ENCODE data around the gene IL22RA2. TPM values are rescaled to one million over a fixed set of nuclear protein-coding genes. Genes with fewer than 3 reads are reported as not detected.
A peak's percentile ranks its signal among the peaks of the same experiment; 100 is the strongest.

The IL22RA2 gene
- total and polyA plus RNA-seq, 9 of the 15 experiments (the other 6 are each of a cell fraction or from before 2014, with no cell fraction given): 0.03 TPM; not detected in 8

- FAIRE-seq: peak; percentile 55
- TF ChIP-seq GTF2A2 (tag; IDR thresholded peaks at IDR 0.05) (no peak), HMBOX1 (IDR thresholded peaks at IDR 0.05) (peak; percentile 83), ESRRA (IDR thresholded peaks at IDR 0.05; ENCODE audit: borderline replicate concordance, low read depth) (0 out of 2 replicates have a peak, but pooled peaks have one; percentile 25), NR2C2 (CRISPR knock-in tag; IDR thresholded peaks at IDR 0.05) (no peak), NR2C2 (tag; IDR thresholded peaks at IDR 0.05) (no peak), SPI1 (IDR thresholded peaks at IDR 0.05; ENCODE audit: borderline replicate concordance, low read depth, low read length) (peak; percentile 78), ZNF507 (tag; conservative IDR thresholded peaks at IDR 0.05) (no peak), CXXC5 (CRISPR knock-in tag; IDR thresholded peaks at IDR 0.05) (no peak), CHD1 (IDR thresholded peaks at IDR 0.05; ENCODE audit: low read length) (peak; percentile 25), MYNN (IDR thresholded peaks at IDR 0.05) (peak; percentile 39; the same call in 1 of the 2 replicates), MYNN (CRISPR knock-in tag; IDR thresholded peaks at IDR 0.05) (no peak), HNRNPLL (IDR thresholded peaks at IDR 0.05; ENCODE audit: low read depth, low read length, poor library complexity, severe bottlenecking) (peak; percentile 17), ZNF766 (CRISPR knock-in tag; conservative IDR thresholded peaks at IDR 0.05) (peak; percentile 53; the same call in 1 of the 2 replicates), TCF3 (CRISPR knock-in tag; IDR thresholded peaks at IDR 0.05) (0 out of 2 replicates have a peak, but pooled peaks have one; percentile 20), ZFP91 (CRISPR knock-in tag; IDR thresholded peaks at IDR 0.05) (0 out of 2 replicates have a peak, but pooled peaks have one; percentile 6), NR0B1 (IDR thresholded peaks at IDR 0.05; ENCODE audit: partially characterized antibody) (no peak)
These were observed 44.5 kb upstream of the IL22RA2 start for GRCh38 chr6:137217801-137218472.

More at GRCh38 chr6:137217801-137218472, 44.5 kb upstream of the IL22RA2 start:
- H3K4me1 ChIP-seq (replicated peaks in 1 of 2; ENCODE audit: control insufficient read depth in 2 of 2, insufficient read depth in 2 of 2, low read length in 2 of 2): peaks cover 9 to 35% of the 10 kb centered on the region in 2 experiments
- H3K36me3 ChIP-seq (ENCODE audit: control insufficient read depth, insufficient read depth, low read length): no peaks in the 10 kb centered on the region; the same call in 2 of the 3 replicates
- DNase-seq (ENCODE audit: extremely low read depth in 1 of 4, low spot score in 3 of 4) (peak in 3 of 4 experiments; percentile 20 to 66 (median 27)), ATAC-seq (peak; percentile 27)
- H3K27me3 ChIP-seq (ENCODE audit: control insufficient read depth in 2 of 2, insufficient read depth in 2 of 2, low read length in 2 of 2): no peaks in the 10 kb centered on the region
- H3K9ac ChIP-seq (ENCODE audit: insufficient read depth in 1 of 2, low read depth in 2 of 2, low read length in 2 of 2): peak overlapping the region; percentile 73 to 94; a peak in 3 of 4 replicates
- peak overlapping the region; percentile 79 for H3K4me3 ChIP-seq
- CTCF ChIA-PET (ENCODE audit: low intra/inter-chr PET ratio): no interaction called here
- no peaks in the 10 kb centered on the region for H3K9me1 ChIP-seq (ENCODE audit: control insufficient read depth, insufficient read depth, low read length)
- H2AFZ ChIP-seq (ENCODE audit: low read depth, low read length): peak overlapping the region; percentile 99
- POLR2A ChIA-PET: interaction anchor here (0.8 to 1.5 kb wide), 4 partner anchors 9 to 20 kb away, joined by 3 to 7 read pairs (median 3); no protein-coding TSS in a partner anchor
- peaks cover 4% of the 10 kb centered on the region; the same call in 1 of the 2 replicates for H4K20me1 ChIP-seq (replicated peaks; ENCODE audit: control insufficient read depth, insufficient read depth, low read length)
- no TSS peak for BruUV-seq (replicated peaks)
- H3K9me3 ChIP-seq (replicated peaks; ENCODE audit: control insufficient read depth, insufficient read depth, low read depth, low read length): peaks cover 6% of the 10 kb centered on the region
- peaks cover 61% of the 10 kb centered on the region for H3K79me2 ChIP-seq (ENCODE audit: control insufficient read depth, insufficient read depth, low read length)
- peak overlapping the region; percentile 99 for H3K4me2 ChIP-seq (ENCODE audit: insufficient read depth, low read length)
- in situ Hi-C loops (cut with MboI) (no loop called here), intact Hi-C loops (cut with micrococcal nuclease) (loop anchor here (1.0 kb wide), 1 partner anchor 48 kb away; no protein-coding TSS in a partner anchor)
- 9% methylated on average over 12 of the region's 12 CpGs for WGBS (ENCODE audit: insufficient coverage, low coverage, missing lambda C conversion rate)
- H3K27ac ChIP-seq (ENCODE audit: extremely low read depth, low read depth, low read length): peak overlapping the region; percentile 77

Data from K562 (cell line).